SK-N-SH (cell line): Measurements from ENCODE around the gene CPSF4. TPM values are rescaled to one million over a fixed set of nuclear protein-coding genes. Genes with fewer than 3 reads are reported as not detected.

Experiments
- CTCF ChIA-PET: fragments of 300-600, 350-600 bp; formaldehyde crosslinking; extraction: SDS; loops from one replicate; lab custom pipeline; 2021; lab: Yijun Ruan, JAX
- POLR2A ChIA-PET: fragments of 350-600 bp; sonication (Branson Sonifier 250); formaldehyde crosslinking; extraction: SDS; loops from one replicate; lab custom pipeline; 2020; ENCODE audit warnings: antibody characterized with exemption, inconsistent platforms; lab: Yijun Ruan, JAX
- DNase-seq: peaks from one replicate; pipeline ENCODE4 v3.0.0; 2012
- H2AFZ ChIP-seq: fragments of 200-600 bp; sonication (generic); 2 replicates; pipeline ENCODE4 v1.8.1; 2016; ENCODE audit warnings: antibody characterized with exemption, mild to moderate bottlenecking, low read depth
- H3F3A ChIP-seq: fragments of 200-600 bp; sonication (generic); replicated peaks from 2 replicates; pipeline ENCODE3; 2016; ENCODE audit warnings: antibody characterized with exemption, mild to moderate bottlenecking; ENCODE audit not compliant: insufficient read depth
- H3K27ac ChIP-seq, 2 experiments: fragments of 200-500 bp in 1 of 2; fragments of 200-600 bp in 1 of 2; sonication (Bioruptor generic) in 1 of 2; sonication (generic), shearing (Covaris generic) in 1 of 2; 2 replicates each; pipeline versions ENCODE4 v1.5.1 to v1.6.1; 2014 to 2016; ENCODE audit warnings: low read depth in 2 of 2, inconsistent platforms in 1 of 2, low read length in 1 of 2, mild to moderate bottlenecking in 1 of 2, mixed read lengths in 1 of 2
- H3K27me3 ChIP-seq: fragments of 200-600 bp; sonication (generic), shearing (Covaris generic); 2 replicates; pipeline ENCODE4 v1.6.1; 2016; ENCODE audit warnings: mixed run types; ENCODE audit not compliant: insufficient read depth
- H3K36me3 ChIP-seq, 2 experiments: fragments of 200-500 bp in 1 of 2; fragments of 200-600 bp in 1 of 2; sonication (Bioruptor generic) in 1 of 2; sonication (generic) in 1 of 2; replicated peaks in 1 of 2; 2 replicates each; pipeline versions ENCODE3 to v1.5.1; 2014 to 2016; ENCODE audit warnings: low read length in 1 of 2, mild to moderate bottlenecking in 1 of 2; ENCODE audit not compliant: insufficient read depth in 2 of 2, control insufficient read depth in 1 of 2
- H3K4me1 ChIP-seq, 2 experiments: fragments of 200-500 bp in 1 of 2; fragments of 200-600 bp in 1 of 2; sonication (Bioruptor generic) in 1 of 2; sonication (generic), shearing (Covaris generic) in 1 of 2; 2 replicates each; pipeline versions ENCODE4 v1.5.1 to v1.6.1; 2014 to 2016; ENCODE audit warnings: low read depth in 1 of 2, low read length in 1 of 2, mixed run types in 1 of 2; ENCODE audit not compliant: insufficient read depth in 2 of 2, control insufficient read depth in 1 of 2
- H3K4me2 ChIP-seq: fragments of 200-600 bp; sonication (generic), shearing (Covaris generic); 2 replicates; pipeline ENCODE4 v1.6.1; 2017; ENCODE audit warnings: mixed run types
- H3K4me3 ChIP-seq, 2 experiments: fragments of 200-500 bp in 1 of 2; fragments of 200-600 bp in 1 of 2; sonication (Bioruptor generic) in 1 of 2; sonication (generic), shearing (Covaris generic) in 1 of 2; 2 replicates each; pipeline versions ENCODE4 v1.5.1 to v1.8.1; 2014 to 2016; ENCODE audit warnings: low read depth in 2 of 2, inconsistent platforms in 1 of 2, low read length in 1 of 2, mild to moderate bottlenecking in 1 of 2, mixed read lengths in 1 of 2, moderate library complexity in 1 of 2
- H3K79me2 ChIP-seq: fragments of 200-600 bp; sonication (generic); 2 replicates; pipeline ENCODE4 v1.8.1; 2017; ENCODE audit warnings: mild to moderate bottlenecking; ENCODE audit not compliant: insufficient read depth
- H3K9ac ChIP-seq: fragments of 200-600 bp; sonication (generic); 2 replicates; pipeline ENCODE4 v1.6.1; 2017; ENCODE audit warnings: mixed run types
- H3K9me2 ChIP-seq: fragments of 200-600 bp; sonication (generic); 2 replicates; pipeline ENCODE4 v1.6.1; 2017; ENCODE audit warnings: mixed run types
- H3K9me3 ChIP-seq: fragments of 200-600 bp; sonication (generic); 2 replicates; pipeline ENCODE4 v1.6.1; 2017; ENCODE audit warnings: mixed run types, mild to moderate bottlenecking, moderate library complexity
- H4K20me1 ChIP-seq: fragments of 200-600 bp; sonication (generic); 2 replicates; pipeline ENCODE4 v1.6.1; 2017; ENCODE audit warnings: mild to moderate bottlenecking, mixed run types; ENCODE audit not compliant: insufficient read depth
- EP300 ChIP-seq, 2 experiments: IDR thresholded peaks; 2 replicates each; pipeline versions ENCODE4 v1.4.0 to v1.6.1; 2012; ENCODE audit warnings: borderline replicate concordance in 1 of 2, low read depth in 1 of 2, low read length in 1 of 2
- FOSL2 ChIP-seq: IDR thresholded peaks from 2 replicates; pipeline ENCODE4 v1.4.0; 2012; ENCODE audit warnings: low read depth, mild to moderate bottlenecking, moderate library complexity, borderline replicate concordance
- FOXJ3 ChIP-seq: sonication (generic); formaldehyde crosslinking; IDR thresholded peaks from 2 replicates; pipeline ENCODE4 v1.5.1; 2020; ENCODE audit warnings: mild to moderate bottlenecking, missing genetic modification reagents
- FOXM1 ChIP-seq: IDR thresholded peaks from 2 replicates; pipeline ENCODE4 v1.4.0; 2012; ENCODE audit warnings: low read depth, mild to moderate bottlenecking
- NRF1 ChIP-seq: IDR thresholded peaks from 2 replicates; pipeline ENCODE4 v1.6.1; 2012; ENCODE audit warnings: low read depth, mild to moderate bottlenecking, low read length
- RCOR1 ChIP-seq: fragments of 150-350 bp; IDR thresholded peaks from 2 replicates; pipeline ENCODE4 v1.6.1; 2017; ENCODE audit warnings: antibody characterized with exemption, low read length
- RFX5 ChIP-seq: IDR thresholded peaks from 2 replicates; pipeline ENCODE4 v1.6.1; 2012; ENCODE audit warnings: mild to moderate bottlenecking, improper control_type of control experiment, low read length
- RXRA ChIP-seq: IDR thresholded peaks from 2 replicates; pipeline ENCODE4 v1.4.0; 2012; ENCODE audit warnings: low read depth, mild to moderate bottlenecking, borderline replicate concordance
- TAF1 ChIP-seq: IDR thresholded peaks from 2 replicates; pipeline ENCODE4 v1.6.1; 2012; ENCODE audit warnings: low read depth, mild to moderate bottlenecking, low read length, moderate library complexity, borderline replicate concordance
- TCF12 ChIP-seq: IDR thresholded peaks from 2 replicates; pipeline ENCODE4 v1.4.0; 2012
- USF2 ChIP-seq: fragments of 150-350 bp; IDR thresholded peaks from 2 replicates; pipeline ENCODE4 v1.6.1; 2017; ENCODE audit warnings: antibody characterized with exemption, low read length, low read depth, borderline replicate concordance
- YY1 ChIP-seq: IDR thresholded peaks from 2 replicates; pipeline ENCODE4 v1.4.0; 2012; ENCODE audit warnings: low read depth, mild to moderate bottlenecking
- WGBS: methylation state at CpG from one replicate; pipeline ENCODE4 v1.1.6; 2017; ENCODE audit warnings: low lambda C conversion rate; 5-methylcytosine and 5-hydroxymethylcytosine counted together
- polyA plus RNA-seq, 3 experiments: library from polyadenylated mRNA; depleted of rRNA; stranded (reverse); fragments of >200 nt; gene quantifications; 2 replicates each; pipeline ENCODE4 v1.2.3, GENCODE V29; 2012
- TF ChIP-seq, protein P1 (sequence below): fragments of 200-600 bp; sonication (generic); IDR thresholded peaks from 2 replicates; pipeline ENCODE4 v1.6.1; 2017; ENCODE audit warnings: antibody characterized with exemption, mild to moderate bottlenecking, moderate library complexity
- TF ChIP-seq, protein P2 (sequence below): IDR thresholded peaks from 2 replicates; pipeline ENCODE4 v1.4.0; 2012; ENCODE audit warnings: low read depth, borderline replicate concordance

CPSF4 gene
- polyA plus RNA-seq, 1 of the 3 experiments (the other 2 are of a cell fraction): 101 TPM

DNA sequence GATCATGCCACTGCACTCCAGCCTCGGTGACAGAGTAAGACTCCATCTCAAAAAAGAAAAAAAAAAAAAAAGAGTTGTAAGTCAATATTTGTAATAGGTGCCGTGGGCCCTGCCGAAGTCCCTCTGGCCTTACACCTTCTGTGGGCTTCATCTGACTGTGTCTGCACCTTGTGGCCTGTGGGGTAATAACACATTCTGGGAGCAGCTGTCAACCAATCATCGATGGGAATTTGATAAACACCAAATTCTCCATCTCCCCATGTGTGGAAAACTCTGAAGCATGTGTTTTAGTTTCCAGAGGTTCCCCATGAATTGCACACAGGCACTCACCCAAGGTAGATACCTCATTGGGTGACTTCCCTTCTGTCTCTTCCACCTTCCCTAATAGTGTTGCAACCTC, 50.5 kb downstream of the CPSF4 start:
- H3K36me3 ChIP-seq: peaks cover 16 to 30% of the 10 kb centered on the region in 2 experiments
- H3K4me2 ChIP-seq: no peak overlapping the region
- 86% methylated on average over 4 of the region's 4 CpGs for WGBS
- no peaks in the 10 kb centered on the region for H4K20me1 ChIP-seq
- H3F3A ChIP-seq: peaks cover 7% of the 10 kb centered on the region
- no peak overlapping the region for H3K27ac ChIP-seq
- TF ChIP-seq RXRA: no peak
- TF ChIP-seq RCOR1: no peak
- TF ChIP-seq EP300 (IDR thresholded peaks at IDR 0.05; ENCODE audit: borderline replicate concordance in 1 of 2, low read depth in 1 of 2, low read length in 1 of 2): no peak
- CTCF ChIA-PET: interaction anchor here (0.7 kb wide), 1 partner anchor 24 kb away, joined by 3 read pairs; the partner anchor contains the start of gene ATP5MF
- no peaks in the 10 kb centered on the region for H3K27me3 ChIP-seq
- no peaks in the 10 kb centered on the region for H3K4me1 ChIP-seq
- H3K9me3 ChIP-seq: peaks cover 9% of the 10 kb centered on the region; the same call in 1 of the 2 replicates
- H2AFZ ChIP-seq: no peak overlapping the region
- H3K79me2 ChIP-seq: peaks cover 36% of the 10 kb centered on the region
- DNase-seq: no peak
- H3K4me3 ChIP-seq: no peak overlapping the region
- no peaks in the 10 kb centered on the region for H3K9me2 ChIP-seq
- POLR2A ChIA-PET: no interaction called here
- no peak overlapping the region for H3K9ac ChIP-seq

DNA sequence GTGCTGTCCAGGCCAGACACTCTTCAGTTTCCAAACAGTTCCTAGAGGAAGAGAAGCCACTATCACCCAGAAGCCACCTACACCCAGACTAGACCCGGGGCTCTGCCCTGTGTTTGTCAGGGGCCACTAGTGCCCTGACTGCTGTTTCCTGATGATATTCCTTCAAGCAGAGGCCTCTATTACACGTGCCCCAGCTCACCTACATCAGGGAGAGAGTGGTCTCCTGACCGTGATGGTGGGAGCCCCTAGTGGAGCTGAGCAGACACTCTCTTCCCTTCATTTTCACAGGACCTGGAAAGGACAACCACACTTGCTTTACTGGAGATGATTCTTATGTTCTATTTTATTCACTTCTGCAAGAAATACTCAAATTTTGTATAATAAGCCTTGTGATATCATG, 52.1 kb downstream of the CPSF4 start:
- no peak for TF ChIP-seq TCF12
- TF ChIP-seq, protein P1, sequence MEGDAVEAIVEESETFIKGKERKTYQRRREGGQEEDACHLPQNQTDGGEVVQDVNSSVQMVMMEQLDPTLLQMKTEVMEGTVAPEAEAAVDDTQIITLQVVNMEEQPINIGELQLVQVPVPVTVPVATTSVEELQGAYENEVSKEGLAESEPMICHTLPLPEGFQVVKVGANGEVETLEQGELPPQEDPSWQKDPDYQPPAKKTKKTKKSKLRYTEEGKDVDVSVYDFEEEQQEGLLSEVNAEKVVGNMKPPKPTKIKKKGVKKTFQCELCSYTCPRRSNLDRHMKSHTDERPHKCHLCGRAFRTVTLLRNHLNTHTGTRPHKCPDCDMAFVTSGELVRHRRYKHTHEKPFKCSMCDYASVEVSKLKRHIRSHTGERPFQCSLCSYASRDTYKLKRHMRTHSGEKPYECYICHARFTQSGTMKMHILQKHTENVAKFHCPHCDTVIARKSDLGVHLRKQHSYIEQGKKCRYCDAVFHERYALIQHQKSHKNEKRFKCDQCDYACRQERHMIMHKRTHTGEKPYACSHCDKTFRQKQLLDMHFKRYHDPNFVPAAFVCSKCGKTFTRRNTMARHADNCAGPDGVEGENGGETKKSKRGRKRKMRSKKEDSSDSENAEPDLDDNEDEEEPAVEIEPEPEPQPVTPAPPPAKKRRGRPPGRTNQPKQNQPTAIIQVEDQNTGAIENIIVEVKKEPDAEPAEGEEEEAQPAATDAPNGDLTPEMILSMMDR: 0 out of 2 replicates have a peak, but pooled peaks have one; percentile 7
- H3K4me2 ChIP-seq: no peak overlapping the region
- H3K9me2 ChIP-seq: no peaks in the 10 kb centered on the region
- H3K4me3 ChIP-seq: no peak overlapping the region
- POLR2A ChIA-PET: no interaction called here
- no peaks in the 10 kb centered on the region for H4K20me1 ChIP-seq
- H3K9me3 ChIP-seq: peaks cover 9% of the 10 kb centered on the region; the same call in 1 of the 2 replicates
- H2AFZ ChIP-seq: no peak overlapping the region
- DNase-seq: no peak
- no peaks in the 10 kb centered on the region for H3K4me1 ChIP-seq
- H3K27ac ChIP-seq: no peak overlapping the region
- H3F3A ChIP-seq: peaks cover 7% of the 10 kb centered on the region
- 85% methylated on average over 3 of the region's 3 CpGs for WGBS
- H3K79me2 ChIP-seq: peaks cover 52% of the 10 kb centered on the region
- no peak overlapping the region for H3K9ac ChIP-seq
- H3K27me3 ChIP-seq: no peaks in the 10 kb centered on the region
- peaks cover 19 to 46% of the 10 kb centered on the region in 2 experiments for H3K36me3 ChIP-seq
- CTCF ChIA-PET: interaction anchor here (1.2 to 2.3 kb wide), 3 partner anchors 8 to 66 kb away, joined by 3 to 7 read pairs (median 3); no protein-coding TSS in a partner anchor

DNA sequence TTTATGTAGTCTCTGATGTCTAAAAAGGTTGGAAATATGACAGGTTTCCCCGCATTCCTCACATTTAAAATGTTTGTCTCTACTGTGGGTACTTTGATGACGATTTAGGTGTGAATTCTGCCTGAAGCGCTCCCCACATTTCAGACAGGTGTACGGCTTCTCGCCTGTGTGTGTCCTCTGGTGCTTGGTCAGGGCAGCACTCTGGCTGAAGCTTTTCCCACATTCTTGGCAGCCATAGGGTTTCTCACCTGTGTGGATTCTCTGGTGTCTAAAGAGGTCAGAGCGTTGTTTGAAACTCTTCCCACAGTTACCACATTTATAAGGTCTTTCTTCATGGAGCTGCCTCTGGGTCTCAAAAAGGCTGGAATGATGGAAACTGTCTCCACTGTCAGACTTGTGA, 55.1 kb downstream of the CPSF4 start:
- ChIA-PET POLR2A (interaction anchor here (0.6 kb wide), 1 partner anchor 29 kb away, joined by 6 read pairs; no protein-coding TSS in a partner anchor), CTCF (no interaction called here)
- no peak overlapping the region for H3K4me2 ChIP-seq
- H3K79me2 ChIP-seq: peaks cover 72% of the 10 kb centered on the region
- no peaks in the 10 kb centered on the region for H3K9me2 ChIP-seq
- peaks cover 19 to 57% of the 10 kb centered on the region in 2 experiments for H3K36me3 ChIP-seq
- no peak overlapping the region; a peak in 1 of 4 replicates for H3K4me3 ChIP-seq
- H3K4me1 ChIP-seq: peaks cover 6 to 9% of the 10 kb centered on the region in 2 experiments; a peak in 3 of 4 replicates
- no peak overlapping the region for H3K9ac ChIP-seq
- H3K27ac ChIP-seq: no peak overlapping the region
- WGBS: 93% methylated on average over 6 of the region's 6 CpGs
- H3K9me3 ChIP-seq: peaks cover 9% of the 10 kb centered on the region; the same call in 1 of the 2 replicates
- H3F3A ChIP-seq: peaks cover 7% of the 10 kb centered on the region
- no peak for TF ChIP-seq RCOR1
- no peak for TF ChIP-seq FOXJ3
- no peak for TF ChIP-seq NRF1
- TF ChIP-seq FOSL2: no peak
- TF ChIP-seq YY1: no peak
- TF ChIP-seq, protein P2, sequence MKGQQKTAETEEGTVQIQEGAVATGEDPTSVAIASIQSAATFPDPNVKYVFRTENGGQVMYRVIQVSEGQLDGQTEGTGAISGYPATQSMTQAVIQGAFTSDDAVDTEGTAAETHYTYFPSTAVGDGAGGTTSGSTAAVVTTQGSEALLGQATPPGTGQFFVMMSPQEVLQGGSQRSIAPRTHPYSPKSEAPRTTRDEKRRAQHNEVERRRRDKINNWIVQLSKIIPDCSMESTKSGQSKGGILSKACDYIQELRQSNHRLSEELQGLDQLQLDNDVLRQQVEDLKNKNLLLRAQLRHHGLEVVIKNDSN: no peak
- TF ChIP-seq TAF1: no peak
- TF ChIP-seq RFX5: no peak
- TF ChIP-seq FOXM1: no peak
- TF ChIP-seq EP300 (IDR thresholded peaks at IDR 0.05; ENCODE audit: borderline replicate concordance in 1 of 2, low read depth in 1 of 2, low read length in 1 of 2): no peak
- no peak for TF ChIP-seq USF2
- TF ChIP-seq, protein P1: no peak
- peaks cover 16% of the 10 kb centered on the region for H4K20me1 ChIP-seq
- no peaks in the 10 kb centered on the region for H3K27me3 ChIP-seq
- H2AFZ ChIP-seq: no peak overlapping the region
- DNase-seq: no peak
